Dedifferentiated amniotic fluid mesenchymal stem cell (primary cell): ENCODE results near the gene GSTO2.

Source experiments
- DNase-seq: peaks from one replicate; pipeline ENCODE4 v3.0.0-alpha.2; 2016; ENCODE audit errors: extremely low spot score

The GSTO2 gene

GRCh38 chr10:104281694-104282093, 12.7 kb downstream of the GSTO2 start:
- DNase-seq = no peak

GRCh38 chr10:104284846-104285245, 15.9 kb downstream of the GSTO2 start:
- no peak for DNase-seq

- DNase-seq = no peak
Measured at GRCh38 chr10:104286939-104287338, 18.0 kb downstream of the GSTO2 start.

GRCh38 chr10:104288355-104288754, 19.4 kb downstream of the GSTO2 start:
- no peak for DNase-seq

GRCh38 chr10:104291439-104291951, 22.5 kb downstream of the GSTO2 start:
- DNase-seq = peak; percentile 86

GRCh38 chr10:104293011-104293410, 24.0 kb downstream of the GSTO2 start:
- DNase-seq = no peak

- no peak for DNase-seq
Measured at GRCh38 chr10:104293781-104294321, 24.9 kb downstream of the GSTO2 start.

GRCh38 chr10:104296687-104297436, 27.9 kb downstream of the GSTO2 start:
- DNase-seq = no peak

GRCh38 chr10:104297697-104298660, 29.0 kb downstream of the GSTO2 start:
- DNase-seq = no peak

- no peak for DNase-seq
Measured at GRCh38 chr10:104299031-104299904, 30.3 kb downstream of the GSTO2 start.

GRCh38 chr10:104300002-104300735, 31.2 kb downstream of the GSTO2 start:
- DNase-seq = peak; percentile 67

- peak; percentile 74 for DNase-seq
Measured at GRCh38 chr10:104300736-104301292, 31.8 kb downstream of the GSTO2 start.

- no peak for DNase-seq
Measured at GRCh38 chr10:104301907-104302690, 33.1 kb downstream of the GSTO2 start.

GRCh38 chr10:104303594-104304355, 34.8 kb downstream of the GSTO2 start:
- no peak for DNase-seq

GRCh38 chr10:104304356-104304745, 35.4 kb downstream of the GSTO2 start:
- DNase-seq = no peak

- DNase-seq = no peak
Measured at GRCh38 chr10:104304927-104305326, 35.9 kb downstream of the GSTO2 start.

- no peak for DNase-seq
Measured at GRCh38 chr10:104306897-104307296, 37.9 kb downstream of the GSTO2 start.

- no peak for DNase-seq
Measured at GRCh38 chr10:104307576-104308438, 38.8 kb downstream of the GSTO2 start.
